ENCODE data around the gene UBQLN1. TPM values are rescaled to one million over a fixed set of nuclear protein-coding genes. Genes with fewer than 3 reads are reported as not detected.

UBQLN1 gene
- total and polyA plus RNA-seq, 2 donors (not counting 1 experiment from before 2014, with no cell fraction given) = 49.8 to 101 TPM

DNA sequence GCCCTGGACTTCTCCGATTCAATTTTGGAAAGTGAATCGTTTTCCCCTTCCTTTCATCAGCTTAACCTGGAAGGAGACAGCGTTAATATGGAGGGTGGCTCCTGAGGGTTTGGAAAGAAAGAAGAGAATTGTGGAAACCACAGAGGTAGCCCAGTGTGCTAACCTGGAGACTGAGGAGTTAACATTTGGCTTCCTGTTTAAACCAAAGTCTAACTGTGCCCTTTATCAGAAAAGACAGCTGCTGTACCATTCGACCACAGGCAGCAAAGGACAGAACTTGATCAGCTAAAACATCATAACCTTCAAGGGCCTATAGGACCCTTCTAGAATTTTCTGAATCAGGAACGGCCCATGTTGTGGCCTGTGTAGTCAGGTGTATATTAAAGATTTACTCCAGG lies 84.1 kb downstream of the UBQLN1 start:
- Histone ChIP-seq H3K9ac (ENCODE audit: low read length) (peak overlapping the region; percentile 88), H3K9me3 (ENCODE audit: control extremely low read depth in 1 of 3, control insufficient read depth in 2 of 3, insufficient read depth in 1 of 3, low read length in 2 of 3) (no peaks in the 10 kb centered on the region), H3K4me2 (replicated peaks; ENCODE audit: low read depth, low read length, poor library complexity, severe bottlenecking) (peak overlapping the region; percentile 82), H3K79me2 (ENCODE audit: control insufficient read depth, insufficient read depth, low read length) (peaks cover 2% of the 10 kb centered on the region), H3K4me3 (ENCODE audit: control extremely low read depth in 1 of 5, extremely low read depth in 1 of 5, insufficient read depth in 1 of 5, low read depth in 2 of 5, low read length in 4 of 5) (peak overlapping the region; percentile 2 to 87 (median 79)), H4K20me1 (ENCODE audit: control insufficient read depth, insufficient read depth, low read length, poor library complexity, severe bottlenecking) (no peaks in the 10 kb centered on the region), H3K4me1 (ENCODE audit: control insufficient read depth in 2 of 2, insufficient read depth in 2 of 2, low read length in 2 of 2) (peaks cover 9 to 21% of the 10 kb centered on the region in 2 donors), H3K27me3 (replicated peaks in 1 of 4; ENCODE audit: control extremely low read depth in 1 of 4, control insufficient read depth in 3 of 4, insufficient read depth in 4 of 4, low read length in 3 of 4) (no peaks in the 10 kb centered on the region), H3K36me3 (replicated peaks in 1 of 2; ENCODE audit: control extremely low read depth in 1 of 2, control insufficient read depth in 1 of 2, extremely low read depth in 1 of 2, insufficient read depth in 2 of 2, low read length in 1 of 2) (peaks cover 0 to 13% of the 10 kb centered on the region in 2 experiments), H3K27ac (ENCODE audit: low read length in 2 of 2) (peak overlapping the region; percentile 76 to 88), H2AFZ (ENCODE audit: insufficient read depth, low read depth, low read length, poor library complexity, severe bottlenecking) (peak overlapping the region; percentile 96)
- TF ChIP-seq, protein P1, sequence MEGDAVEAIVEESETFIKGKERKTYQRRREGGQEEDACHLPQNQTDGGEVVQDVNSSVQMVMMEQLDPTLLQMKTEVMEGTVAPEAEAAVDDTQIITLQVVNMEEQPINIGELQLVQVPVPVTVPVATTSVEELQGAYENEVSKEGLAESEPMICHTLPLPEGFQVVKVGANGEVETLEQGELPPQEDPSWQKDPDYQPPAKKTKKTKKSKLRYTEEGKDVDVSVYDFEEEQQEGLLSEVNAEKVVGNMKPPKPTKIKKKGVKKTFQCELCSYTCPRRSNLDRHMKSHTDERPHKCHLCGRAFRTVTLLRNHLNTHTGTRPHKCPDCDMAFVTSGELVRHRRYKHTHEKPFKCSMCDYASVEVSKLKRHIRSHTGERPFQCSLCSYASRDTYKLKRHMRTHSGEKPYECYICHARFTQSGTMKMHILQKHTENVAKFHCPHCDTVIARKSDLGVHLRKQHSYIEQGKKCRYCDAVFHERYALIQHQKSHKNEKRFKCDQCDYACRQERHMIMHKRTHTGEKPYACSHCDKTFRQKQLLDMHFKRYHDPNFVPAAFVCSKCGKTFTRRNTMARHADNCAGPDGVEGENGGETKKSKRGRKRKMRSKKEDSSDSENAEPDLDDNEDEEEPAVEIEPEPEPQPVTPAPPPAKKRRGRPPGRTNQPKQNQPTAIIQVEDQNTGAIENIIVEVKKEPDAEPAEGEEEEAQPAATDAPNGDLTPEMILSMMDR (IDR thresholded peaks at IDR 0.05) = no peak
- TF ChIP-seq EZH2 (IDR thresholded peaks at IDR 0.05; ENCODE audit: borderline replicate concordance, insufficient read depth, low read depth, low read length, poor library complexity, severe bottlenecking) = no peak
- H3K4me3 Mint-ChIP-seq = peak overlapping the region; percentile 94
- no peak for DNase-seq
- POLR2A ChIA-PET = interaction anchor here (1.3 to 2.2 kb wide), 3 partner anchors 9 to 84 kb away, joined by 4 to 13 read pairs (median 6); partner anchors contain the start of gene UBQLN1
- H3K27ac Mint-ChIP-seq = peak overlapping the region; percentile 98
- H3K27me3 Mint-ChIP-seq = no peaks in the 10 kb centered on the region
- ATAC-seq (ENCODE audit: low read depth) = peak; percentile 19
- WGBS (ENCODE audit: insufficient coverage) = no CpG with 5 or more reads among the region's 5 CpGs
- CTCF ChIA-PET = interaction anchor here (0.9 to 2.5 kb wide), 6 partner anchors 24 to 357 kb away, joined by 3 to 13 read pairs (median 5); partner anchors contain the start of genes HNRNPK and RMI1
- H3K9me3 Mint-ChIP-seq (ENCODE audit: insufficient read depth) = no peaks in the 10 kb centered on the region
- peaks cover 33% of the 10 kb centered on the region for H3K4me1 Mint-ChIP-seq
- intact Hi-C loops (cut with micrococcal nuclease) = loop anchor here (1.0 to 5.0 kb wide), 5 partner anchors 85 to 639 kb away; partner anchors contain the start of genes GKAP1, HNRNPK, KIF27 and RMI1

Measured in B cell (primary cell).